ENCODE measurements around the gene METTL25.

The METTL25 gene

DNA sequence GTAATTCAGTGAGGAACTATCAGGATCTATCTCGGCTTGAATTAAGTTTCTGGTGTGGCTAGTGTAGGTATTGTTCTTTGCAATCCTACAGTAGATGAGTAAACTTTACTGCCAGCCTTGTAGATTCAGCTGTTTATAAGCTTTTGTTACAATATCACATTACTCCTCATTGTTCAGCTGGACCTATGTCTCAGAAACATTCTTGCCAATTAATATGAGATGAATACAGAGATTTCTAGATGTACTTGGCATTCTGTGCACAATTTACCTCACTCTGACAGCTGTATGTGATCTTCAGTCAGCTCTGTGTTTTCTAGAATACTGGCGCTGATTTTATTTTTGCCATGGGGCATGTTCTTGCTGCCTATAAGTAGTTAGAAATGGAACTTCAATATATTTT is 55.7 kb downstream of the METTL25 start:
- Histone ChIP-seq H3K9me2 (replicated peaks; ENCODE audit: insufficient read depth, low read length) (no peaks in the 10 kb centered on the region), H3K27me3 (replicated peaks; ENCODE audit: insufficient read depth, low read length) (no peaks in the 10 kb centered on the region), H4K20me1 (ENCODE audit: insufficient read depth, low read length) (no peaks in the 10 kb centered on the region), H3K79me2 (ENCODE audit: low read length) (no peaks in the 10 kb centered on the region), H3K4me1 (ENCODE audit: low read length) (no peaks in the 10 kb centered on the region), H2AFZ (ENCODE audit: low read length) (no peak overlapping the region), H3K9me3 (replicated peaks; ENCODE audit: insufficient read depth, low read length) (no peaks in the 10 kb centered on the region), H3F3A (ENCODE audit: insufficient read depth, low read length) (no peaks in the 10 kb centered on the region), H3K36me3 (replicated peaks; ENCODE audit: insufficient read depth, low read length) (no peaks in the 10 kb centered on the region), H3K9ac (ENCODE audit: low read length) (no peak overlapping the region), H3K27ac (ENCODE audit: low read length) (no peak overlapping the region), H3K4me3 (ENCODE audit: low read length) (no peak overlapping the region), H3K4me2 (ENCODE audit: low read depth, low read length) (no peak overlapping the region)
- TF ChIP-seq, protein P1, sequence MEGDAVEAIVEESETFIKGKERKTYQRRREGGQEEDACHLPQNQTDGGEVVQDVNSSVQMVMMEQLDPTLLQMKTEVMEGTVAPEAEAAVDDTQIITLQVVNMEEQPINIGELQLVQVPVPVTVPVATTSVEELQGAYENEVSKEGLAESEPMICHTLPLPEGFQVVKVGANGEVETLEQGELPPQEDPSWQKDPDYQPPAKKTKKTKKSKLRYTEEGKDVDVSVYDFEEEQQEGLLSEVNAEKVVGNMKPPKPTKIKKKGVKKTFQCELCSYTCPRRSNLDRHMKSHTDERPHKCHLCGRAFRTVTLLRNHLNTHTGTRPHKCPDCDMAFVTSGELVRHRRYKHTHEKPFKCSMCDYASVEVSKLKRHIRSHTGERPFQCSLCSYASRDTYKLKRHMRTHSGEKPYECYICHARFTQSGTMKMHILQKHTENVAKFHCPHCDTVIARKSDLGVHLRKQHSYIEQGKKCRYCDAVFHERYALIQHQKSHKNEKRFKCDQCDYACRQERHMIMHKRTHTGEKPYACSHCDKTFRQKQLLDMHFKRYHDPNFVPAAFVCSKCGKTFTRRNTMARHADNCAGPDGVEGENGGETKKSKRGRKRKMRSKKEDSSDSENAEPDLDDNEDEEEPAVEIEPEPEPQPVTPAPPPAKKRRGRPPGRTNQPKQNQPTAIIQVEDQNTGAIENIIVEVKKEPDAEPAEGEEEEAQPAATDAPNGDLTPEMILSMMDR (IDR thresholded peaks at IDR 0.05; ENCODE audit: low read length), result no peak
- TF ChIP-seq EZH2 (optimal IDR thresholded peaks at IDR 0.05; ENCODE audit: low read depth, low read length) (no peak), EZH2phosphoT487 (IDR thresholded peaks at IDR 0.05; ENCODE audit: low read length) (no peak)
- no peak for DNase-seq

DNA sequence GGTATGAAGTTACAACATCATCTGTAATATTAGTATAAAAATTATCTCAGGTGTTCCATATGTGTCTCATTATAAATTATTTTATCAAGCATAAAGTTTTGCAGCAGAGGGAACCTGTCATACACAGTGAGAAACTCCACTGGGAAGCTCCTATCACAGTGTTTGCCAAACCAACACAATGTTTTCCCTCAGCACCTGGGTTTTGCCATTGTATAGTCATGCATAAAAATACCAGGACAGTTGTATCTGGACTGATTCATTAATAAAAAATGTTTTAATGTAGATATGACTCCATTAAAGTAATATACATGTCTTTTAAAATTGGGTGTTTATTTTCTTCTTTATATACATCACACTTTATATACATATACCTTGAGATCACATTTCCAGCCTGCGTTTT is 56.6 kb downstream of the METTL25 start:
- H3K4me2 ChIP-seq (ENCODE audit: low read depth, low read length), result no peak overlapping the region
- no peak overlapping the region for H3K27ac ChIP-seq (ENCODE audit: low read length)
- H3F3A ChIP-seq (ENCODE audit: insufficient read depth, low read length), result no peaks in the 10 kb centered on the region
- no peaks in the 10 kb centered on the region for H3K9me3 ChIP-seq (replicated peaks; ENCODE audit: insufficient read depth, low read length)
- TF ChIP-seq, protein P1 (IDR thresholded peaks at IDR 0.05; ENCODE audit: low read length), result no peak
- TF ChIP-seq EZH2phosphoT487 (IDR thresholded peaks at IDR 0.05; ENCODE audit: low read length) (no peak), EZH2 (optimal IDR thresholded peaks at IDR 0.05; ENCODE audit: low read depth, low read length) (no peak)
- no peak for DNase-seq
- no peaks in the 10 kb centered on the region for H3K36me3 ChIP-seq (replicated peaks; ENCODE audit: insufficient read depth, low read length)
- no peaks in the 10 kb centered on the region for H3K9me2 ChIP-seq (replicated peaks; ENCODE audit: insufficient read depth, low read length)
- no peak overlapping the region for H3K4me3 ChIP-seq (ENCODE audit: low read length)
- no peaks in the 10 kb centered on the region for H3K79me2 ChIP-seq (ENCODE audit: low read length)
- no peaks in the 10 kb centered on the region for H3K4me1 ChIP-seq (ENCODE audit: low read length)
- H3K9ac ChIP-seq (ENCODE audit: low read length), result no peak overlapping the region
- H3K27me3 ChIP-seq (replicated peaks; ENCODE audit: insufficient read depth, low read length), result no peaks in the 10 kb centered on the region
- H2AFZ ChIP-seq (ENCODE audit: low read length), result no peak overlapping the region
- H4K20me1 ChIP-seq (ENCODE audit: insufficient read depth, low read length), result no peaks in the 10 kb centered on the region

DNA sequence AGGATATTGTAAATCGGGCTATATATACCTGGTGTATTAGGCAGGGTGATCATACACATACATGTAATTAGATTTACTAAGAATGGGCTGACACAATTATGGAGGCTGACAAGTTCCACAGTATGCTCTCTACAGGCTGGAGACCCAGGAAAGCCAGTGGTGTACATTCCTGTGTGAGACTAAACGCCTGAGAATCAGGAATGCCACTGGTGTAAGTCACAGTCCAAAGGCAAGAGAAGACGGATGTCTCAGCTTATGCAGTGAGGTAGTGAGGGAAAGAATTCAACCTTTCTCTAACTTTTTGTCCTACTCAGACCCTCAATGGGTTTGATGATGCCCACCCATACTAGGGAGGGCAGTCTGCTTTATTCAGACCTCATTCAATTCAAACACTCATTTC is 57.1 kb downstream of the METTL25 start:
- H3K36me3 ChIP-seq (replicated peaks; ENCODE audit: insufficient read depth, low read length), result no peaks in the 10 kb centered on the region
- no peak overlapping the region for H2AFZ ChIP-seq (ENCODE audit: low read length)

More for the DNA sequence above, 57.1 kb downstream of the METTL25 start:
- no peak overlapping the region for H3K4me2 ChIP-seq (ENCODE audit: low read depth, low read length)
- H3F3A ChIP-seq (ENCODE audit: insufficient read depth, low read length), result no peaks in the 10 kb centered on the region
- H3K27ac ChIP-seq (ENCODE audit: low read length), result no peak overlapping the region
- H3K9me3 ChIP-seq (replicated peaks; ENCODE audit: insufficient read depth, low read length), result no peaks in the 10 kb centered on the region
- H3K4me3 ChIP-seq (ENCODE audit: low read length), result no peak overlapping the region
- TF ChIP-seq EZH2 (optimal IDR thresholded peaks at IDR 0.05; ENCODE audit: low read depth, low read length), result no peak
- TF ChIP-seq, protein P1 (IDR thresholded peaks at IDR 0.05; ENCODE audit: low read length), result no peak
- no peak for TF ChIP-seq EZH2phosphoT487 (IDR thresholded peaks at IDR 0.05; ENCODE audit: low read length)
- H3K27me3 ChIP-seq (replicated peaks; ENCODE audit: insufficient read depth, low read length), result no peaks in the 10 kb centered on the region
- H3K79me2 ChIP-seq (ENCODE audit: low read length), result no peaks in the 10 kb centered on the region
- DNase-seq, result no peak
- H3K9me2 ChIP-seq (replicated peaks; ENCODE audit: insufficient read depth, low read length), result no peaks in the 10 kb centered on the region
- H3K9ac ChIP-seq (ENCODE audit: low read length), result no peak overlapping the region
- no peaks in the 10 kb centered on the region for H3K4me1 ChIP-seq (ENCODE audit: low read length)
- H4K20me1 ChIP-seq (ENCODE audit: insufficient read depth, low read length), result no peaks in the 10 kb centered on the region
